GM20431 (cell line): Measurements from ENCODE around the gene PRKRA.
"Not testable (repeated sequence)": the region's sequence is repeated elsewhere in the genome, so short reads cannot be mapped to it uniquely, and the experiment has no call there.

Experiments used
- in situ Hi-C: fragments of 300-500 bp; cut with MseI, MboI; formaldehyde crosslinking; loops from one replicate; pipeline ENCODE4 v1.15.0; 2020; ENCODE audit warnings: low sequenced_read_pairs; ENCODE audit not compliant: unreplicated experiment

The PRKRA gene

DNA sequence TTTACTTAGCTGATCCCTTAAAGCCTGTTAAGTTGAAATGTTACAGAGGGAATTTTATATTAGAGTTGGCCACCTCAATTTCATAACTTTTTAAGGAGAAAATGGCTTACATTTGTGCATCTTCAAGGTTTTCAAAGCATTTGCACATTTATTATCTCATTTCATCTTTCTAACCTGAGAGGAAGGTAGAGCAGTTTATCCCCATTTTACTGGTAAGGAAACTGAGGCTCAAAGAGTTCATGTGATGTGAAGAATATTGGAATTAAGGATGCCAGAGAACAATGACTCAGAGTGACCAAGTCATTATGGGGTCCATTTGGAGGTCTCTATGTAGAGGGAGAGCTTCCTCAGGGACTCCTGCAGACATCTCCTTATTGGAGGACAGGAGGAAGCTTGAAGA is 35.0 kb downstream of the PRKRA start:
- in situ Hi-C loops = no loop called here

DNA sequence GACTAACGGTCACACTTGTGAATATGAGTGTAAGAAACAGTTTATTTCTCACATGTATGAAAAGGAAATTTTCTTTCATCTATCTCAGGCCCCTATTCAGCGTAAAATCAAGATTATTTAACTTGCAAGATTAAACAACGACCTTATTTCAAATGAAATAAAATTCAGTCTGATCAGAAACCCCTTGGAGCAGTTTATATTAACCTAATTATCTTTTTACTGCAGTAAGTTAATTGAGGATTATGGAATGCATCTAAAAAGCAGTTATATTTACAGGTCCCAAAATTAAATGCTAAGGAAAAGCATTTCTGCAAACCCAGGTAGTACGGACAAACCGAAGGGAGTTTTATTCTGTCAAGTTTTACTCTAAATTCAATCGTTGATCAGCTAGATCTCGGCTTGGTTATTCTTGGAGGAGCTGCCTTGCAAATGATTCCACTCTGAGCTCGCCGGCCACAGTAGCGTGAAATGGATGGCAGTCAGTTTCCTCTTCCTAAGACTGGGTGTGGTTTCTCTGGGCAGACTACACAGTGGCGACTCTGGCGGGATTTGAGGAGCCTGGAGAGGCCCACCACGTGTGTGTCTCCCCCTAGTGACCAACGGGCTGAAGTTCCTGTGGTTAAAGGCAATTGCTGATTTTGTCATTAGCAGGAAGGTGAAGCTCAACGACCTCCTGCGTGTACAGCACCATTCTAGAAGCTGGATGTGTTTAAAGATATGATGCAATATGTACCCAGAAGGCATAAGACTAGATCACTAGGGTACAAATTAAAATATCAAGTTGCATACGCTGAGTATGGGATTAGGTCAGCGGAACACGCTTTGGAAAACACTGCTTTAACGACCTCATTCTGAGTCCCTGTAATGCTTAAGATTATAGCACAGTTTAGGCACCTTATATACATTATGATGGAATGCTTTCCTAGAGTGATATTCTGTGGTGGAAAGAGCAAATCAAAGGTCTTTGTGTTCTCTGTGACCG is 36.4 kb downstream of the PRKRA start:
- in situ Hi-C loops = no loop called here

DNA sequence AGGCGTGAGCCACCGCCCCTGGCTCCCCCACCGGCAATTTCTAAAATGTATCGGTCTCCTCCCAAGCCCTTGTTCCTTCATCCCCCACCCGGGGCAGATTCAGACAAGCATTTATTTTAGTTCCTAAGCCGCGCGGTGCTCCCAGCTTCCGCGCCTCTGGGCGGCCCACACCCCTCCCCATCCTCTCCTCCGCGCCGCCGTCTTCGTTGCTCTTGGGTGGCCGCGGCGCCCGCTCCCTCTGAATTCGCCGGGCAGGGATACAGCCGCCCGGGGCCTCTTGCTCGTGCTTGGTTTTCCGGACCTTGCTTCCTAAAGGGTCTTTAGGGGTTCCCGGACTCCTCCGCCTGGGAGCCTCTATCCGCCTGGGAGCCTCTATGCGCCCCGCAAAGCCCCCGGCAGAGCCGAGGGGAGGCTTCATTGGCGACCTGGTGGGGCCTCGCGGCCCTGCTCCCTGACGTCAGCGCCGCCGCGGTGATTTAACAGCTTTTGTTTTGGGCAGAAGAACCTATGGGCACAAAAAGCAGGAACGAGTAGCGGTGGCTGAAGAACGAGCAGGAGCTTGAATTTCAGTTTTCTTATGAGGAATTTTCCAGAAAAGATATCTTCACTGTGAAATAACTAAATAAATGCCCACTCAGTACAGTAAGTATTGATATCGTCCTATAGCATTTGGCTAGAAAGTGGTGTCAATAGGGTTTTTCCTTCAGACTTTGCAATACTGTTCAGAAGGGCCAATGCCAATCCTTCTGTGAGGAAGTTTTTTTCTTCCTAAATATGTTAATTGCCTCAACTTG is 37.3 kb downstream of the PRKRA start:
- in situ Hi-C loops = no loop called here

DNA sequence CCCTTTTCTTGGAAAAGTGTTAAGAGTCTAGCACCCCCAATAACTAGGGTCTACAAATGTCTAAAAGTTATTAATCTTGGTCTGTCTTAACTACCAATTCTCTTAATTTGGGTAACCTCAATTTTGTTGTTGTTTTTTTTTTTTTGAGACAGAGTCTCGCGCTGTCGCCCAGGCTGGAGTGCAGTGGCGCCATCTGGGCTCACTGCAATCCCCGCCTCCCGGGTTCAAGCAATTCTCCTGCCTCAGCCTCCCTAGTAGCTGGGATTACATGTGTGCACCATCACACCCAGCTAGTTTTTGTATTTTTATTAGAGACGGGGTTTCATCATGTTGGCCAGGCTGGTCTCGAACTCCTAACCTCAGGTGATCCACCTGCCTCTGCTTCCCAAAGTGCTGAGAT is 38.5 kb downstream of the PRKRA start:
- in situ Hi-C loops = not testable (repeated sequence)

DNA sequence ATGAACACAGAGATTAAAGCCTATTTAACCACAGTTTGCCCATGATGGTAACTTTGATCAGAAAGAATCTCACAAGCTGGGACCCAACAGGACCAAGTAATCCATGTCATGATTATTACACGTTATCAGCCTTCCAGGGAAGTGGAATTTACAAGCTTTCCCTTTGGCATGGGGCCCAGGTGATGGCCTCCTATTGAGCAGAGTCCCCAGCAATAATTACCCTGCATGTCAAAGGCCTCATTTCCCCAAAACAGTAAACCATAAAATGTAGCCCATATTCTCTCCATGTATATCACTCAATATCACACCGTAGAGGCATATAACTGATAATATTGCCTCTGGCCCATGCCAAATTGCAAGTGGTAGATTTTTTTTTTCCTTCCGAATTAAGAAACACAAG is 38.9 kb downstream of the PRKRA start:
- in situ Hi-C loops = no loop called here

DNA sequence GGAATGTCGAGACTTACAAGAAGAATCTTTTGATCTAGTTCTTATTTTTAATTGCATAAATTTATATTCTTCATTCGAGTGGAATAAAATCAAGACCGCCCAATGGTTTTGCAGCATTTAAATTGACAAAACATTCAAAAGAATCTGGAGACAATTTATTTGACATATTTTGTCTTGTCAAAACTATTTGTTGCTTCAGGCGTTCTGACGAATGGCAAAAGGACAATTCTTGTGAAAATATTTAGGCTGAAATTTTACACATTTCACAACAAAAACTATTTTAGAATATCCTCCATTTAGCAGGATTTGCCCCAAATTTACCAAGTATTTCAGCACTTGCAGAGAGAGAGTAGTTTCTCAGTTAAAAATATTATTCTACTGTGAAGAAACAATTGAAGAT is 41.7 kb downstream of the PRKRA start:
- in situ Hi-C loops = no loop called here

DNA sequence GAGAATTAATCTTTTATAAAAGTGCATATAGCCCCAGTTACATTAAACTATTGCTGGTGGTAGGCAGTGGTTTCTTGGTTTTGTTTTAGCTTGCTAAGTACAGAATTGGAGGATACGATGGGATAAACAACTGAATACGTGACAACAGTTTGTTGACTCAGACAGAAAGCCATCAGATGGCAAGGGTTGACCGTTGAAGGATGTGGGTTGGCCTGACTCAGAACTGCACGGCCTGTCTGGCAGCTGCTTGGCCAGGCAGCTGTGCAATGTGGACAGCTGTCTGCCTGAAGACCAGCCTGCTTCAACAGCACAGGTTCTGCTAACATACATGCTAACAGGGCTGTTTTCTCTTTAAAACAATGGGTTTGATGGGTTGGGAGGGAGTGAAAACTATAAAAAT is 46.6 kb downstream of the PRKRA start:
- in situ Hi-C loops = no loop called here

DNA sequence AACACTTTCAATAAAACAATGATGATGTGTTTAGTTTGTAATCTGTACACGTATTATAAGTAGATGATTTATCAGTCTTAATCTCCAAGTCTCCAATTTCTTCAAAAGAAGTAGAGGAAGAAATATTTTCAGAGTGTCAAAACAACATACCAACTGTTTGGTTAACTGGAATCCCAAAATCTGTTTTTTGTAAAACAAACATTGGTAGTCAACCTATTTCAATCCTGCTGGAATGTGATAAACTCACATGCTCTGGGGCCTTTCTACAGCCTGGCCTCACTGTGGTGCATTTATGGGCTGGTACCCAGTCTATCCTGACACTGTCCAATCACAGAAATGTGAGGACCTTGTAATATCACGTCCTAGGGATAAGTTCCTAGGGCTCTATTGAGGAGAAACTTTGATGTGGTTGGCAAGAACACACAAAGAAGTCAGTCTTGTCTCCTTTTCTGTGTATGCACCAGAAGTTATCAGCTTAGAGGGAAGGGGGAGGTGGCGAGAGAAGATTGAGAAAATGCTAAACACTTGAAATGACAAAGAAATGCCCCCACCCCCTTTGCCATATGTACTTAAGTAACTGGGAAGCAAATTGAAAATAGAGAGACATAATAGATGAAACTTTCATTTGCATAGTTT is 47.2 kb downstream of the PRKRA start:
- in situ Hi-C loops = no loop called here

DNA sequence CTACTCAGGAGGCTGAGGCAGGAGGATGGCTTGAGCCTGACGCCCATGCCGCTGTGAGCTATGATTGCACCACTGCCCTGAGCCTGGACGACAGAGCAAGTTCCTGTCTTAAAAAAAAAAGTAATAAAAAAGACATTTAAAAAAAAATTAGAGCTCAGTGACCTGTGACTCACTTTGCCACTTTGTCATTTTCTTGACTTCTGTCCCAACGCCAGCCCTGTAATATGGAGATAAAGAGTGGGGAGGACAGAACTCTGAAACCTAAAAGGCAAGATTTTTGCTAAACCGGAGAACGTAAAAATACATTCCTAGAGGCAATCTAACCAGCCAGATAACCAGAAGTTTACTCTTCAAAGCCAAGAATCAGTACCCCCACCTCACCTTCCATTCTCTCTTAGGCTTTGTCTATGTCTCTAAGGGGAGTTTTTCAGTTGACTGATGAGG is 49.0 kb downstream of the PRKRA start:
- in situ Hi-C loops = no loop called here

DNA sequence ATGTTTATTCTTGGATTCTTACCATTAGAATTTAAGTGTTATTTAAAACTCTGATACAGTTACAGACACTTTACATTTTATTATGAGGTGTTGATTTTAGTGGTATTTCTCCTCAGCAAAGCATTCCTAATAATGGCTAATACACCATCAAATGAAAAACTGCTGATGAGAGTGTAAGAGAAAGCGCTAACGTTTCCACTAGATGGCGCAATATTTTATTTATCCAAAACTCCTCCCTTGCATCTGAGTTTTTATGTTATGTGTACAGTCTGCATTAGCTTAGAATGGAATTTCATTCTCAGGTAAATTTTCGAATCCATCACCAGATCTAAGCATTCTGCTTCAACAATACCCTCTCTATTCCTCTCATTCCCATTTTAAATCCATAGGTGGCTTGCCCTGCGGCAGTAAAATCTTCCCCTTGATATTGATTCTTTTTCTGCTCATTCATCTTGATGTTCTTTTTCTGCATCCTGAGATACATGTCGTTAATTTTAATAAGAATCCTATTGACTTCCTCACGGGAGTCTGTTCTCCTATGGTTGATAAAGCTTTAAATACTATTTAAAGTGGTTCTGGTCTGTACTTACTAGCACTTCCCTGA is 53.9 kb downstream of the PRKRA start:
- in situ Hi-C loops = no loop called here

DNA sequence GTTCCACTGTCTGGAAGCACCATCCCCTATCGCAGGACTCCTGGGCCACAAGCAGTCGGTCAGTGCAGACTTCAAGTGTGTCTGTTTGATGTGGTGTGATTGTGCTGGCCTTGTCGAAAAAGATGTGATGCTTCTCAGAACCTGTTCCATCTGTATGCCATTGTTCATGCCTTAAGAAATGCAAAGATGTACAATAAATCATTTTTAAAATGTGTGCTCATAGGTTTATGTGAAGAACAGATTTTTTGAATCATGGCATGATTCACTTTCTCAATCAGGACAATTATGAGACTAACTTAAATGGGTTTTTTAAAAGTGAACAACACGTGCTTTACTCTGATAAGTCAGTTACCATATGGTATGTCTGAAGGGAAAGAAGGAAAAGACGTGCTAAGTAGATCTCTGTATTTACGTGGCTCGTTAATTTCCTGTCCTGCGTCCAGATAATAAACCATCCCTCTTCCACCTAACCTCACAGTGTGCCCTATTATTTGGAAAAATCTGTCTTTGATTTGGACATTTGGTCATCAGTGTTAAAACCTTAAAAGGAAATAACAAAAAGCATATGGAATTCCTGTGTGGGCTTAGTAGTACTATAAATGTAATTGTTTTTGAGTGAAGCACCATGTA is 54.9 kb downstream of the PRKRA start:
- in situ Hi-C loops = no loop called here

DNA sequence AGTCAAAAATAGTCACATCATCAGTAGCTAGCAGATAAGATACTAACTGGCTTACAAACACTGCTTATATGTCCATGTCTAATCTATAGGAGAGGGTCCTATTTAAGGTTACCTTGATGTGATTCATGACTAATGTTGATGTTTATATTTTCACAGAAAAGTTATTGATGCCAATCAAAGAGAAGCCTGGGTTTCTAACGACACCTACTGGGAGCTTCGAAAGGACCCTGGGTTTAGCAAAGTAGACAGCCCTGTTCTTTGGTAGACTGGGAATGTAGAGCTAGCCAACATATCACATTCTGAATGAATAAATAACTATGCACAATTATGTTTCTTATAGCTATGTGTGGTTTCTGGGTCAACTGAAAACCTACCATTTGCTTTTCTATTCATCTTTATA is 55.7 kb downstream of the PRKRA start:
- in situ Hi-C loops = no loop called here

DNA sequence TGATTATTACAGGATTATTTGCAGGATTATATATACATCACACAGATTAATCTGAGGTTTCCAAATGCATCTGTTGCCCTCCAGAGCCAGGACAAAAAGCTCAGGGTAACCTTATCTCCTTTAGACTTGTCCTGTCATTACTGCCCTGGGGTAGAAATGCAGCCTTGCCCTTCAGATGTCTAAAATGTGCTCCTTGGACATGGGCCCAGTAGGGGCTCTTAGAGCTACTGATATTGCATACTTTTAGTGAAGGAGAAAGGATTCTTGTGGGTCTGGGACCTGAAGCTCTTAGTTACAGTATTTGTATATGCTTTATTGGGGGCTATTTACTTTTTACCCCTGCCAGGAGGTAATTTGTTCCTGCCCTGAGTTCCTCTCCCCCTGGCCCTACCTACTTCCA is 56.1 kb downstream of the PRKRA start:
- in situ Hi-C loops = no loop called here

DNA sequence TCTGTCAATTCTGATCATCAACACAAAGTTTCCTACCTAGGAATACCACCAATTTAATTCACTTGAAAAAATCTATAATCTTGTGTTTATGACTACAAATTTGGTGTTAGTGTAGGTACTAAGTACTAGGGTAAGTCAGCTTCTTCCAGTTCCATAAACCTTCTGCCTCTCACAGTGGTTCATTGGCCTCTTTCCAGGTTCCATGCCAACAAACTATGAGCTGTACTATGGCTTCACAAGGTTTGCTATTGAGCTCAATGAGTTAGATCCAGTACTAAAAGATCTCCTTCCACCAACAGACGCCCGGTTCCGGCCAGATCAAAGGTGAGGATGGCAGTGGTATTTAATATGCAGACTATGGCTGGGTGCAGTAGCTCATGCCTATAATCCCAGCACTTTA is 58.8 kb downstream of the PRKRA start:
- in situ Hi-C loops = no loop called here

DNA sequence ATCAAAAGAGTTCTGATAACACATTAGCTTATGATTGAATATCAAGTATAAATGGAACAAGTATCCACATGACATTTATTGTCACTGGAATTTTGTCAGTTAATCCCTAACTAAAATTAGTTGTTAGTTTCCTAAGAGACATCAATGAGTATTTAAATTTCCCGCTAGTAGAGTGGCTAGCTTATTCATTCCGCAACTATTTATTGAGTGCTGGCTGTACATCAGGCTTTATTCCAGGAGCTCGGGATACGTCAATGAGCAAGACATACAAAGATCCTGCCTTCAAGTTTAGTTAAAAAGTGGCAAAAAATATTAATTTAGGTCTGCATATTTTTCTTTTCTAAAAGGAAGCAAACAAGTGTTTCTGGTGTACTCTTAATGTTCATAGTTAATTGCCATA is 59.3 kb downstream of the PRKRA start:
- in situ Hi-C loops = no loop called here

DNA sequence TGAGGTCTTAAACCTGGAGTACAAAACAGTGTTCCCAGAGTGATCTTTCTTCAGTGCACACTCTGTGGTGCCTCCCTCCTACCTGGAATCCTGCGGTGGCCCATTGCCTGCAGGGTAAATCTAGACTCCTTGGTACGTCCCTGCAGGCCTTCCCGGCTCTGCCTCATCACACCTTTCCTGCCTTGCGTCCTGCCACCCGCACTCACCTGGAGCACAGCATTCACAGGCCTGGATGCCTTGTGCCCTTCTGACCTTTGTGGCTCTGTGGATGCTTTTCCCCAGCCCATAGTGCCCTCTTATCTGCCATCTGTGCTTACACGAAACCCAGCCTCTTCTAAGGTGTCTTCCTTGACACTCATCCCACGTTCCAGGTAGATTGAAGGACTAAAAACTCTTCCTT is 62.7 kb downstream of the PRKRA start:
- in situ Hi-C loops = no loop called here

DNA sequence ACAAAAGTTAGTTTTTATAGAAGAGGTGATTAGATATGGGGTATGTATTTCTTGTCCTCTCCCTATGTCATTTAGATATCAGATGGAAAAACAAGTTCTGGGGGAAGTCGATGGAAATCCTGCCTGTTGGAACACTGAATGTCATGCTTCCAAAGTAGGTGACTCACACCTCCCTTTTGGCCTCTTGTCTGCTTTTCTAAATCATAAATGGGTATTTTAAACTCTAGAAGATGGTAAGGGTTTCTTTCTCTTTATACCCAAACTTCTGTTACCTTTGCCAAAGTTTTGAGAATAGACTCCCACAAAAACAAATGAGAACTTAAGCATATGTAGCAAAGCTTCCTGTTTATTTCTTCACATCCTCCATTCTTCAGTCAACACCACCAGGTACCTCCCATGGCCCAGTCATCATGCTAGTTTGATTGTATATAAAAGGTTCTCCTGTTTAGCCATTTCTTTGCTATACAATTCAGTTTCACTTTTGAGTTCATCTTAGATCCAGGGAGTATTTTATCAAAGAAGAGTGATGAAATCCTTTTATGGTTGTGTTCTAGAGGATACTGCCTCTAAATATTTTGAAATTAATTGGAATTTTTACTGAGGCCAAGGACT is 63.9 kb downstream of the PRKRA start:
- in situ Hi-C loops = no loop called here

DNA sequence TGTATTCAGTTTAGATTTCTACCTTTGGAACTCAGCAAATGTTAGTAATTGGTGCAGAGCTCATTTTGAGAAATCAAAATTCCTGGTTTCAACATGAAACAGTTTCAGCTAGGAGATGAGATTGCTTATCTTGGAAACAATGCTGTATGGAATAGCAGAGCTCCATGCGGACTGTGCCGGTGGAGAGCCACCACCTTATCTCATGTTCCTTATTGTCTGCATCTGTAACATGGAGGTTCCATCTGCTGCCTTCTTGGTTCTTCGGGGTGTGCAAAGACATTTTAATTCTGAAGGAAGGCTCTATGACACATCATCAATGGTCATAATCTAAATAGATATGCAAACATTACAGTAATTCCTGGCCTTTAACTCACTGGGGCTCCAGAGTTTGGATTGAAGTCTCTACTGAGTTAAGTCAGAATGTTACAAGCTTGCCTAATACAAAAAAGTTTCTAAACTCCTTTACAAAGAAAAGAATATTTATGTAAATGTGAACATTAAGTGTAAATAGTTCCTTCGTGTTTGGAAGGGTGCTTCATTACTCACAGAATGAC is 65.3 kb downstream of the PRKRA start:
- in situ Hi-C loops = no loop called here

DNA sequence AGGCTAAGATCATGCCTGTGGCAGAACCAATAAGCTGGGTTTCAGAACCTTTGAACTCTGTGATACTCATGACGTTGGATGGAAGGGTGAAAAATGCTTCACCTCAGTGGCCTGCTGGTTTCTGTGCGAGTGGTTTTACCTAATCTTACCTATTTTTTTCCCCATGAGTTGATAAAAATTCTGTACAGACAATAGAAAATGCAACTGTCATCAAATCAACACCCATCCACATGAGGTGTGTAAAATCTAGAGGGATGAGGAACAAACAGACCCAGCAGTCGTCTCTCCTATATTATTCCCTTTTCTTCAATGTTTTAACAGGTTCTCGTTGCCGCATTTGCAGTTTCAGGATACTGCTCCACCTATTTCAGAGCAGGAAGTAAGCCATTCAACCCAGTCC is 67.3 kb downstream of the PRKRA start:
- in situ Hi-C loops = no loop called here
